ENCODE results near the gene ZNF423.

- TF ChIP-seq EP300 (IDR thresholded peaks at IDR 0.05; ENCODE audit: low read length) (no peak), NFATC3 (IDR thresholded peaks at IDR 0.05) (no peak), CTCF (IDR thresholded peaks at IDR 0.05 in 2 of 3, conservative IDR thresholded peaks at IDR 0.05 in 1 of 3; ENCODE audit: insufficient read depth in 2 of 3, low read depth in 1 of 3, low read length in 3 of 3) (no peak), JUN (IDR thresholded peaks at IDR 0.05; ENCODE audit: borderline replicate concordance, low read depth, low read length) (no peak), JUN (CRISPR knock-in tag; IDR thresholded peaks at IDR 0.05; ENCODE audit: borderline replicate concordance) (no peak), JUNB (CRISPR knock-in tag; conservative IDR thresholded peaks at IDR 0.05) (no peak), ZNF239 (CRISPR knock-in tag; IDR thresholded peaks at IDR 0.05) (no peak), EZH2 (IDR thresholded peaks at IDR 0.05; ENCODE audit: borderline replicate concordance, low read depth, low read length) (no peak)
Observed at GRCh38 chr16:49483251-49483650, 372.7 kb downstream of the ZNF423 start.
